22Rv1 (cell line): ENCODE measurements around the gene MLLT10.
"Not testable (repeated sequence)": the region's sequence is repeated elsewhere in the genome, so short reads cannot be mapped to it uniquely, and the experiment has no call there.

Experiments
- ZFX ChIP-seq: fragments of 450-650 bp; IDR thresholded peaks from 2 replicates; pipeline ENCODE4 v1.6.1; 2017; ENCODE audit warnings: antibody characterized with exemption, borderline replicate concordance
- TF ChIP-seq, protein P1 (sequence below): fragments of 450-650 bp; IDR thresholded peaks from 2 replicates; pipeline ENCODE4 v1.5.1; 2017; ENCODE audit warnings: mild to moderate bottlenecking

- TF ChIP-seq, protein P1, sequence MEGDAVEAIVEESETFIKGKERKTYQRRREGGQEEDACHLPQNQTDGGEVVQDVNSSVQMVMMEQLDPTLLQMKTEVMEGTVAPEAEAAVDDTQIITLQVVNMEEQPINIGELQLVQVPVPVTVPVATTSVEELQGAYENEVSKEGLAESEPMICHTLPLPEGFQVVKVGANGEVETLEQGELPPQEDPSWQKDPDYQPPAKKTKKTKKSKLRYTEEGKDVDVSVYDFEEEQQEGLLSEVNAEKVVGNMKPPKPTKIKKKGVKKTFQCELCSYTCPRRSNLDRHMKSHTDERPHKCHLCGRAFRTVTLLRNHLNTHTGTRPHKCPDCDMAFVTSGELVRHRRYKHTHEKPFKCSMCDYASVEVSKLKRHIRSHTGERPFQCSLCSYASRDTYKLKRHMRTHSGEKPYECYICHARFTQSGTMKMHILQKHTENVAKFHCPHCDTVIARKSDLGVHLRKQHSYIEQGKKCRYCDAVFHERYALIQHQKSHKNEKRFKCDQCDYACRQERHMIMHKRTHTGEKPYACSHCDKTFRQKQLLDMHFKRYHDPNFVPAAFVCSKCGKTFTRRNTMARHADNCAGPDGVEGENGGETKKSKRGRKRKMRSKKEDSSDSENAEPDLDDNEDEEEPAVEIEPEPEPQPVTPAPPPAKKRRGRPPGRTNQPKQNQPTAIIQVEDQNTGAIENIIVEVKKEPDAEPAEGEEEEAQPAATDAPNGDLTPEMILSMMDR: not testable (repeated sequence)
- TF ChIP-seq ZFX: not testable (repeated sequence)
Observed at GRCh38 chr10:21628645-21629044, 94.6 kb downstream of the MLLT10 start.
